Fibroblast of lung (primary cell): ENCODE data around the gene LRRC3. TPM values are rescaled to one million over a fixed set of nuclear protein-coding genes. Genes with fewer than 3 reads are reported as not detected.

Experiments
- DNase-seq, 2 donors: peaks; one replicate each; pipeline versions ENCODE4 v3.0.0 to v3.0.0-alpha.2; 2010; ENCODE audit warnings: low read depth in 2 of 2
- H2AFZ ChIP-seq: 2 replicates; pipeline ENCODE4 v1.5.1; 2012; ENCODE audit warnings: low read length, control low read depth, inconsistent platforms
- H3K27ac ChIP-seq: 2 replicates; pipeline ENCODE4 v1.5.1; 2011; ENCODE audit warnings: low read length, control low read depth; ENCODE audit not compliant: insufficient read depth
- H3K27me3 ChIP-seq: 2 replicates; pipeline ENCODE4 v1.5.1; 2011; ENCODE audit warnings: mild to moderate bottlenecking, low read length; ENCODE audit not compliant: control insufficient read depth, insufficient read depth
- H3K36me3 ChIP-seq: 2 replicates; pipeline ENCODE4 v1.5.1; 2011; ENCODE audit warnings: low read length; ENCODE audit not compliant: control insufficient read depth, insufficient read depth
- H3K4me1 ChIP-seq: 2 replicates; pipeline ENCODE4 v1.5.1; 2011; ENCODE audit warnings: low read length; ENCODE audit not compliant: control insufficient read depth, insufficient read depth; ENCODE audit errors: extremely low read depth
- H3K4me2 ChIP-seq: 2 replicates; pipeline ENCODE4 v1.5.1; 2011; ENCODE audit warnings: low read length, control low read depth; ENCODE audit not compliant: insufficient read depth; ENCODE audit errors: extremely low read depth
- H3K4me3 ChIP-seq, 4 experiments: fragments of 200-600 bp in 1 of 4; sonication (generic) in 1 of 4; replicated peaks in 1 of 4; 2 replicates each; pipeline ENCODE4 v1.5.1; 2011 to 2016; ENCODE audit warnings: low read length in 4 of 4, low read depth in 3 of 4, mild to moderate bottlenecking in 3 of 4, control low read depth in 2 of 4, inconsistent platforms in 1 of 4, mixed read lengths in 1 of 4; ENCODE audit not compliant: insufficient read depth in 1 of 4; ENCODE audit errors: control extremely low read depth in 1 of 4
- H3K79me2 ChIP-seq: 2 replicates; pipeline ENCODE4 v1.5.1; 2012; ENCODE audit warnings: mild to moderate bottlenecking, low read length, inconsistent platforms; ENCODE audit not compliant: control insufficient read depth, insufficient read depth
- H3K9ac ChIP-seq: 2 replicates; pipeline ENCODE4 v1.5.1; 2011; ENCODE audit warnings: mild to moderate bottlenecking, low read length, control low read depth; ENCODE audit not compliant: insufficient read depth
- H3K9me3 ChIP-seq: 2 replicates; pipeline ENCODE4 v1.5.1; 2012; ENCODE audit warnings: low read depth, low read length; ENCODE audit not compliant: control insufficient read depth, insufficient read depth
- H4K20me1 ChIP-seq: 2 replicates; pipeline ENCODE4 v1.5.1; 2011; ENCODE audit warnings: low read length; ENCODE audit not compliant: control insufficient read depth, insufficient read depth; ENCODE audit errors: extremely low read depth
- CTCF ChIP-seq, 2 donors: IDR thresholded peaks in 1 of 2; conservative IDR thresholded peaks in 1 of 2; 1 replicate in 1 of 2; 2 replicates in 1 of 2; pipeline ENCODE4 v1.5.1; 2011 to 2012; ENCODE audit warnings: low read length in 2 of 2, control low read depth in 1 of 2, inconsistent platforms in 1 of 2, low read depth in 1 of 2, mild to moderate bottlenecking in 1 of 2
- EZH2 ChIP-seq: IDR thresholded peaks from 2 replicates; pipeline ENCODE4 v1.5.1; 2012; ENCODE audit warnings: low read length, control low read depth, mild to moderate bottlenecking; ENCODE audit errors: missing control alignments
- polyA plus RNA-seq, 2 donors: library from polyadenylated mRNA; depleted of rRNA in 1 of 2; stranded (reverse) in 1 of 2; unstranded in 1 of 2; fragments of >200 nt; gene quantifications; 2 replicates each; pipeline ENCODE4 v1.2.1, GENCODE V29; 2011 to 2012; ENCODE audit warnings: missing spikeins in 1 of 2
- total RNA-seq: library from RNA; depleted of rRNA; stranded (reverse); fragments of >200 nt; gene quantifications from 2 replicates; pipeline ENCODE4 v1.2.1, GENCODE V29; 2014

Gene LRRC3
- total and polyA plus RNA-seq, 2 donors (not counting 1 experiment from before 2014, with no cell fraction given), result 0.50 to 0.52 TPM

DNA sequence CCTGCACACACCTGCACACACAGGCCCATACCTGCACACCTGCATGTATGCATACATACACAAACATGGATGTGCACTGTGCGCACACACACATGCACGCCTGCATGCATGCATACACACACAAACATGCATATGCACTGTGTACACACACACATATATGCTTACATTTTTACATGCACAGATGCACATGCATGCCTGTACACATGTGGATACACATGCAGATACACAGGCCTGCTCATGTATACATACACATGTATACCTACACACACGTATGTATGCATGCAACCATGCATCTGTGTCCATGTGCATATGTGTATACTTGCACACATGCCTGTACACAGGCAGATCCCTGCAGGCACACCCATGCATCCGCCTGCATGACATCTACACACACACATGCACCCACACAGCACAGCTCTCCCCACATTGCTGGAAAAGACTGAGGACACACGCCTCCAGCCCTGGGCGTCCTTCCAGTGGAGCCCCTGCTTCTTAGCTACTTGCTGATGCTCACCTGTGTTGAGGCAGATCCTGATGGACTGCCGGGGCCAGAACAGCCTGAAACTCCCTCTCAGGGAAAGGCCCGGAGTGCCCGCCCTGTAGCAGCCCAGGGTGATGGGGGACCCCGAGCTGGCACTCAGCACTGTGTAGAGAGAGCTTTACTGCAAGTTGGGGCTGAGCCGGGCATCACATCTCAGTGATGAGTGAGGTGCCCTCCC, 56.1 kb downstream of the LRRC3 start:
- Histone ChIP-seq H3K4me1 (no peaks in the 10 kb centered on the region), H3K4me3 (no peak overlapping the region), H3K27me3 (no peaks in the 10 kb centered on the region), H3K79me2 (no peaks in the 10 kb centered on the region), H3K27ac (no peak overlapping the region), H3K36me3 (no peaks in the 10 kb centered on the region), H4K20me1 (no peaks in the 10 kb centered on the region), H2AFZ (no peak overlapping the region), H3K9me3 (no peaks in the 10 kb centered on the region), H3K9ac (no peak overlapping the region), H3K4me2 (no peak overlapping the region)
- no peak for DNase-seq
- no peak for TF ChIP-seq EZH2
- TF ChIP-seq CTCF (conservative IDR thresholded peaks at IDR 0.05 in 1 of 2, IDR thresholded peaks at IDR 0.05 in 1 of 2; ENCODE audit: low read depth in 1 of 2, low read length in 2 of 2), result no peak

Other genes starting within 250 kb of the LRRC3 start
- under 0.01 TPM in 2 replicates for gene ICOSLG, start 214.6 kb upstream of the LRRC3 start, total RNA-seq
- 0.05 TPM in 1 of 2 replicates, not detected in the other for gene ICOSLG, start 214.6 kb upstream of the LRRC3 start, polyA plus RNA-seq
- not detected in 2 replicates for gene DNMT3L, start 193.6 kb upstream of the LRRC3 start, total RNA-seq
- not detected in 2 replicates for gene DNMT3L, start 193.6 kb upstream of the LRRC3 start, polyA plus RNA-seq
- not detected in 2 replicates for gene AIRE, start 169.6 kb upstream of the LRRC3 start, total RNA-seq
- gene AIRE, start 169.6 kb upstream of the LRRC3 start, polyA plus RNA-seq, result not detected in 2 replicates
- gene PFKL, start 155.5 kb upstream of the LRRC3 start, total RNA-seq, result 125 and 135 TPM in 2 replicates
- gene PFKL, start 155.5 kb upstream of the LRRC3 start, polyA plus RNA-seq, result 54.8 and 59.8 TPM in 2 replicates
- gene CFAP410, start 116.1 kb upstream of the LRRC3 start, total RNA-seq, result 6.9 and 7.1 TPM in 2 replicates
- 2.3 and 4.9 TPM in 2 replicates for gene CFAP410, start 116.1 kb upstream of the LRRC3 start, polyA plus RNA-seq
- gene TRPM2, start 101.9 kb upstream of the LRRC3 start, total RNA-seq, result not detected in 2 replicates
- gene TRPM2, start 101.9 kb upstream of the LRRC3 start, polyA plus RNA-seq, result not detected in 2 replicates
- gene KRTAP10-1, start 84.7 kb downstream of the LRRC3 start, total RNA-seq, result not detected in 2 replicates
- gene KRTAP10-1, start 84.7 kb downstream of the LRRC3 start, polyA plus RNA-seq, result not detected in 2 replicates
- not detected in 2 replicates for gene KRTAP10-2, start 96.0 kb downstream of the LRRC3 start, total RNA-seq
- not detected in 2 replicates for gene KRTAP10-2, start 96.0 kb downstream of the LRRC3 start, polyA plus RNA-seq
- gene KRTAP10-3, start 103.3 kb downstream of the LRRC3 start, total RNA-seq, result not detected in 2 replicates
- not detected in 2 replicates for gene KRTAP10-3, start 103.3 kb downstream of the LRRC3 start, polyA plus RNA-seq
- gene KRTAP10-4, start 118.2 kb downstream of the LRRC3 start, total RNA-seq, result not detected in 2 replicates
- not detected in 2 replicates for gene KRTAP10-4, start 118.2 kb downstream of the LRRC3 start, polyA plus RNA-seq
- gene KRTAP10-5, start 125.1 kb downstream of the LRRC3 start, total RNA-seq, result not detected in 2 replicates
- gene KRTAP10-5, start 125.1 kb downstream of the LRRC3 start, polyA plus RNA-seq, result not detected in 2 replicates
- not detected in 2 replicates for gene KRTAP10-6, start 137.0 kb downstream of the LRRC3 start, total RNA-seq
- not detected in 2 replicates for gene KRTAP10-6, start 137.0 kb downstream of the LRRC3 start, polyA plus RNA-seq
- gene KRTAP10-7, start 145.1 kb downstream of the LRRC3 start, total RNA-seq, result not detected in 2 replicates
- gene KRTAP10-7, start 145.1 kb downstream of the LRRC3 start, polyA plus RNA-seq, result not detected in 2 replicates
- not detected in 2 replicates for gene KRTAP10-8, start 156.6 kb downstream of the LRRC3 start, total RNA-seq
- gene KRTAP10-8, start 156.6 kb downstream of the LRRC3 start, polyA plus RNA-seq, result not detected in 2 replicates
- gene KRTAP10-9, start 171.6 kb downstream of the LRRC3 start, total RNA-seq, result not detected in 2 replicates
- gene KRTAP10-9, start 171.6 kb downstream of the LRRC3 start, polyA plus RNA-seq, result not detected in 2 replicates
- gene KRTAP10-10, start 181.8 kb downstream of the LRRC3 start, total RNA-seq, result not detected in 2 replicates
- gene KRTAP10-10, start 181.8 kb downstream of the LRRC3 start, polyA plus RNA-seq, result not detected in 2 replicates
- not detected in 2 replicates for gene KRTAP10-11, start 190.9 kb downstream of the LRRC3 start, total RNA-seq
- gene KRTAP10-11, start 190.9 kb downstream of the LRRC3 start, polyA plus RNA-seq, result not detected in 2 replicates
- not detected in 2 replicates for gene KRTAP12-4, start 199.1 kb downstream of the LRRC3 start, total RNA-seq
- not detected in 2 replicates for gene KRTAP12-4, start 199.1 kb downstream of the LRRC3 start, polyA plus RNA-seq
- gene KRTAP12-3, start 202.4 kb downstream of the LRRC3 start, total RNA-seq, result not detected in 2 replicates
- not detected in 2 replicates for gene KRTAP12-3, start 202.4 kb downstream of the LRRC3 start, polyA plus RNA-seq
- gene KRTAP12-2, start 211.4 kb downstream of the LRRC3 start, total RNA-seq, result not detected in 2 replicates
- gene KRTAP12-2, start 211.4 kb downstream of the LRRC3 start, polyA plus RNA-seq, result not detected in 2 replicates
- gene KRTAP12-1, start 226.7 kb downstream of the LRRC3 start, total RNA-seq, result not detected in 2 replicates
- gene KRTAP12-1, start 226.7 kb downstream of the LRRC3 start, polyA plus RNA-seq, result not detected in 2 replicates
- gene KRTAP10-12, start 241.7 kb downstream of the LRRC3 start, total RNA-seq, result not detected in 2 replicates
- not detected in 2 replicates for gene KRTAP10-12, start 241.7 kb downstream of the LRRC3 start, polyA plus RNA-seq